GM18519 (cell line): ENCODE results near the gene SHLD1.
"Not testable (repeated sequence)": the region's sequence is repeated elsewhere in the genome, so short reads cannot be mapped to it uniquely, and the experiment has no call there.

Source experiments
- ATAC-seq: cut with Tn5 transposase; IDR thresholded peaks from one replicate; pipeline ENCODE4 v1.9.1; 2021; ENCODE audit warnings: mild to moderate bottlenecking, moderate library complexity; ENCODE audit not compliant: unreplicated experiment, low FRiP score

The SHLD1 gene

DNA sequence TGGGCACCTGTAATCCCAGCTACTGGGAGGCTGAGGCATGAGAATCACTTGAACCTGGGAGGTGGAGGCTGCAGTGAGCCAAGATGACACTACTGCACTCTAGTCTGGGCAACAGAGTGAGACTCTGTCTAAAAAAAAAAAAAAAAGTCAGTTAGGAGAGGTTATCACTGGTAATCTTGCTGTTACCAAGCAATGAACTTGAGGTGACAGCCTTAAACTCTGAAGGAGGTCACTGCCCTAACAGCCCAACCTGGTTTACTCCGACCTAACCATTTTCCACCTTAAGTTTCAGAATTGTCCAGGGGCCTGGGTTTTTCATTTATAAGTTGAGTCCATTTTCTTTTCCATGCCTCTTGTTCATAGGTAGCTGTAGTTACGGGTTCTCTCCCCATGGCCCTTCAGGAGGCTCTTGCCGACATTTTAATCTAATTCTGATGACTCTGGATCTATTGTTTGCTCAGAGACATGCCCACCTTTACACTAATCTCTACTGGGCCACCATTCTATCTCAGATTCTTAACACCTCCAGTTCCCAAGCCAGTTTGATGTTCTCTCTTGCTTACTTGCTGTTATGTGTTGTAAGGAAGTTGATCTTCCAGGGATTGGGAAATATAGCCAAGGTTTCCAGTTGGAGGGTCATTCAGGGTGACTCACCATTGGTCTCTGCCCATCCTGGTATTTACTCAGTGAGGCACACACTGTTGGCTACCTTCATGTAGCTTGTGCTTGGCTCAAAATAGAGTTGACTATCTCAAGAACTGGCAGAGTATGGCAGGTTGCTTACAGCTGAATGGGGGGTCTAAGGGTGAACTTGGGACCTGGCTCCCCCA is 29.1 kb downstream of the SHLD1 start:
- ATAC-seq: no peak

DNA sequence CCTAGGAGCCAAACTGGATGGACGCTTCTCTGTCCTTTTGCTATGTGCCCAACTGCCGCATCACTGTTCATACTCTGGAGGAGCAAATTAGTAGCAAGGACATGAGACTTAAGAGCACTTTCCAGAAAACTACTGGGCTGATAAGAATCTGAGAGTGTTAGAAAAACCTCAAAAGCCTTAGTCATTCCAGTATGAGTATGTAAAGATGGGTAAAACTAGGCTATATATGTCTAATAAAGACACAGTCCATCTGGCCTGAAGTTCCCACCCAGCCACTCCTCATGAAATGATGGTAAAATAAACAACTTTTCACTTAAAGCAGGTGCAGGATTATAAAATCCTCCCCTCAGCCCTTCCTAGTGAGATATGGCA is 30.6 kb downstream of the SHLD1 start:
- no peak for ATAC-seq

DNA sequence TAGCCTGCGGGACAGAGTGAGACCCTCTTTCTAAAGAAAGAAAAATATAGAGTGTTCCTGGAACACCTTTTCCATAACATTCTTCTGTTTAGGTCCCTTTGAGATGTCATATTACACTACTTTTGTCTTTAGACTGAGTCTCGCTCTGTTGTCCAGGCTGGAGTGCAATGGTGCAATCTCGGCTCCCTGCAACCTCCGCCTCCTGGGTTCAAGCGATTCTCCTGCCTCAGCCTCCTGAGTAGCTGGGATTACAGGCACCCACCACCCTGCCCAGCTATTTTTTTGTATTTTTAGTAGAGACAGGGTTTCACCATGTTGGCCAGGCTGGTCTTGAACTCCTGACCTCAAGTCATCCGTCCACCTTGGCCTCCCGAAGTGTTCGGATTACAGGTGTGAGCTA is 31.2 kb downstream of the SHLD1 start:
- not testable (repeated sequence) for ATAC-seq

DNA sequence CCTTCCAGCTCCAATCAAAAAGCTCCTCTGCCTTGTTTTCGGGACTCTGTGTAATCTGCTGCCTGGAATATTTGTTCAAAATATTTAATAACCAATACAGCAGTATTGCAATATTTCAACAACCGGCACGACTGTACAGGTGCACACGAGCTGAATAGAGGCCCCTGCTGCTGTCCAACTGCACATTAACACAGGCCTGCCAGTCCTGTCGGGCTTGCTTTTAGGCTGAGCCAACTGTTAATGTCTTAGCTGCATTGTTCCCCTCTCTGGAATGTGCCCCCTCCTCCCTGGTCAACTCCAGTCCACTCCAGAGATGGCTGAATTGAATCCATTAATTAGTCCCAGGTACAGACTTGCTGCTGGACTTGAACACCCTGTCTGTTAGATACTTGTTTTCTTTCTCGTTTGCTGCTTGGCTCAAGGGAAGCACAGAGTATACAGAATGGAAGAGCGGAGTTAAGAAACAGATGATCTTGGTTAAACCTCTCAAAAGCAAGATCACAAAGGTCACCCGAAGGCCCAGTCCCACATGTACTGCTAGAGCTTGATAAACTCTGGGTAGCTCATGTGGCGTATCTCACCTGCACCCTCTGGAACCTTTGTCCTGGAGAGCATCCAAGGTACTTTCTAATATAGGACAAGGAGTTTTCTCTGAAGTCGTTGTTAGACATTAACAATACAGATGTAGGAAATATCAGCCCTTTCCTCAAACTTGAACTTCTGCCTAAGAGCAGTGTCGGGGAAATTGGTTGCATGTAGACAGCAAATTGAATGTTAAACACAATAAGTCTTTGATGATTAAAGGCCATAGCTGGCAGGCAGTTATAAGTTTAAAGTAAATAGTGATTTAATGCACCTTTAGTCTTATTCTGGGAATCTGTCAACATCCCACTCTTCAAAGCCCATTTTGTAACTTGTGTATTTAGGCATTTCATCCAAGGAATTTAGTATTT is 31.9 kb downstream of the SHLD1 start:
- no peak for ATAC-seq

GRCh38 chr20:5784735-5785134 is 34.5 kb downstream of the SHLD1 start:
- no peak for ATAC-seq

GRCh38 chr20:5785146-5785545 is 34.9 kb downstream of the SHLD1 start:
- no peak for ATAC-seq

DNA sequence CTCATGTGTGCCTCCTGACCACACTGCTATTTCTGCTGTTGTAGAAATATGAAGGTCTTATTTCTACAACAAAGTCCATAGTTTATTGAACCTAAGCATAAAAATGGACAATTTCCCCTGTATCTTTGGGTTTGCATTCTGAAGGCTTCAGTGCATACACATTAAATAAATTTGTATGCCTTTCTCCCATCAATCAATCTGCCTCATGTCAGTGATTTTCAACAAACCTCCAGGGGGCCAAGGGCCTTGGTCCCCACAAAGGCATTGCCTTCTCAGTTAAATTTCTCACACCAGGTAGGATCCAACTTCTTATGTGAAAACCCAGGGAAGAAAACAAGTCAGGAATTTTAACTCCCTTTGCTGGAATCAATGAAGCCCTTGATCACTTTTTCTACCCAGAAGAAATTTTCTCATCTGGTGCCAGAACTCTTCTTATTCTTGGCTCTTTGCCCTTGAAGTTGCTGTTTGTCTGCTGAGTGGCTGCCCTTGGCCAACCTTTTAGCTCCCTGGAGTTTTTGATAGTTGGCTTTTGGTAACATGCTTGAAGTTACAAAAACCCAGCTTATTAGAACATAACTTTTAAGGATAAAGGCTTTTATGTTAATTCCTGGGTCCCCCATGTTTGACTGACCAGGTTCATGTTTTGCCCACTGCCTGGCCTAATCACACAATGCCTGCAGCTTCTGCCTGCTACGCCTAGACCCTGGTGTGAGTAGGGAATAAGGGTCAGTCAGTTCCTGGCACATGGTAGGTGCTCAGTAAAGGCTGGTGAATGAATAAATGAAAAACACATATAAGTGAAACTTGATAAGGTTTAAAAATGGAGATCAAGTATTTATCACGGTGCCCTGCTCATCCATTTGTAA is 37.0 kb downstream of the SHLD1 start:
- ATAC-seq: no peak

DNA sequence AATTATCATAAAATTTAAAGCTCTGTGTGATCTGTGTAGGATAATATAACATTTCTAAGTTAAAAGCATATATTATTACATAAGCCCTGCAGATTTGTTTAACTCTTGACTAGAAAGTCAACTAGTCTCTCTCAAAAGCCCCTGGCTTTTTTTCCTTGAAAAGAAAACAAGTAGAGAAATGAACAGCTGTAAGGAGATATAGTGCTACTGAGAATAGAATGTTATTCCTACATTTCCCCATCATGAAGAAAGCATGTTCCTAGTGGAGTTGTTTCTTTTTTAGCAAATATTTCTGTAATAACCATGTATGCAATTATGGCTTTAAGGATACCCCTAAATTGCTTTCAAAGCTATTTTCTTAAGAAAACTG is 37.6 kb downstream of the SHLD1 start:
- ATAC-seq: no peak

DNA sequence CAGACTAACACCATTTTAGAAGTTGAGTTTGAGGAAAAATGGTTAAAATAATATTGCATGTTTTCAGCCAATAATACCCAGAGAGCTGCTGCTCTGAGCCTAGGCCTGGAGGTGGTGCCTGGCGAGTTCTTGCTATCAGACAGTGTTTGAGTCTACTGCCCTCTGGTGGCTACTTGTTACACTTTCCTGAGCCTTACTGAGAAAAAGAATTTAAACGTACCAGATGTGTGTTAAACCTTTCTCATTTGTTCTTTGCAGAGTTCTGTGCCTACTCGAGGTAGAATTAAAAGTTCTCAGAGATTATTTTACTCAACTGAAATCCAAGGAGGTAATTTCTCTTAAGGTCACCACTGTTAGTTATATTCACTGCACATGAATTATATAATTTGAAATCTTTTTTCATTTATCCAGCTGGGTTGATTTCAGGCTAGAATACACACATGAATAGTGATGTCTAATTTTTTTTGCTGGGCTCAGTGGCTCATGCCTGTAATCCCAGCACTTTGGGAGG is 38.2 kb downstream of the SHLD1 start:
- ATAC-seq: peak; percentile 77

DNA sequence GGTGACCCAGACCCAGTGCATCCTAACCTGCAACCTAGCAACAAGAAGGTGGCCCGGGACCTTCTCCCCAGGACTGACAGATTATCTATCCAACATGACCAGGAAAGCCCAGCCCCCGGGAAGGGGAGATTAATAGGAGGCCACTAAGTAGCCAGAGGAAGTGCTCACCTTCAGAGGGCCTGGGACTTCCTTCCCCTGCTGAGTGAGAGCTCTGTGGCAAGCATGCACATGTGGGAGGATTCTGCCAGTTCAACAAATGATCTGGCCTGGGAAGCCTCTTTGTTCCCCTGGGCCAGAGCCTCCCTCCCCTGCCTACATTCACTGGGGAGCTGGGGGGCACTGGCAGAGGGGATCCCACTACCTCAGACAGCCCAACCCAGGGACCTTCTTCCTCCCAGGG is 39.6 kb downstream of the SHLD1 start:
- no peak for ATAC-seq

GRCh38 chr20:5793916-5794315 is 43.7 kb downstream of the SHLD1 start:
- ATAC-seq: no peak

- ATAC-seq: no peak
Measured at GRCh38 chr20:5796331-5797040, 46.3 kb downstream of the SHLD1 start.

DNA sequence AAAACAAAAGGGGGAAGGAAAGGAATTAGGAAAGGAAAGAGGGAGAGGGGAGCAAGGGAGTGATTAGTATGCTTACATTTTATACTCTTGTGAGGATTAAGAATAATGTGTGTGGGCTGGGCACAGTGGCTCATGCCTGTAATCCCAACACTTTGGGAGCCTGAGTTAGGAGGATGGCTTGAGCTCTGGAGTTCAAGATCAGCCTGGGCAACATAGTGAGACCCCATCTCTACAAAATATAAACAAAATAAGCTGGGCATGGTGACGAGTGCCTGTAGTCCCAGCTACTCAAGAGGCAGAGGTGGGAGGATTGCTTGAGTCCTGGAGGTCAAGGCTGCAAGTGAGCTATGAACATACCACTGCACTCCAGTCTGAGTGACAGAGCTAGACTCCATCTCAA is 47.0 kb downstream of the SHLD1 start:
- ATAC-seq: no peak

DNA sequence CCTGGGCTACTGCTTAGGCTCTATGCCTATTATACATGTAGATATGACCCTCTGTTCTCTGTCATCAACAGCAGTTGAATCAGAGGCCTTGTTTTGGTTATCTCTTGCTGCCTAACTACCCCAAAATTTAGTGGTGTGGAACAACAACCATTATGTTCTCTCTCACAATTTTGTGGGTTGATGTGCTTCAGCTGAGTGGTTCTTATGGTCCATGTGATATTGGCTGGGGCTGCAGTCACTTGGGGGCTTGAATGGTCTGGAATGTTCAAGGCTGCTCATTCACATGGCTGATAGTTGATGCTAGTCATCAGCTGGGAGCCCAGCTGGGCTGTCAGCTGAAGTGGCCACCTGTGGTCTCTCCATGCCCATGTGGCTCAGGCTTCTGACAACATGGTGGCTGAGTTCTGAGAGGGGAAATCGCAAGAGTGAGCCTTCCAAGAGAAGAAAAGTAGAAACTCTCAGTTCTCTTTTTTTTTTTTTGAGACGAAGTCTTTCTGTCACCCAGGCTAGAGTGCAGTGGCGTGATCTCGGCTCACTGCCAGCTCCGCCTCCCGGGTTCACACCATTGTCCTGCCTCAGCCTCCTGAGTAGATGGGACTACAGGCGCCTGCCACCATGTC is 47.8 kb downstream of the SHLD1 start:
- ATAC-seq: peak; percentile 75

DNA sequence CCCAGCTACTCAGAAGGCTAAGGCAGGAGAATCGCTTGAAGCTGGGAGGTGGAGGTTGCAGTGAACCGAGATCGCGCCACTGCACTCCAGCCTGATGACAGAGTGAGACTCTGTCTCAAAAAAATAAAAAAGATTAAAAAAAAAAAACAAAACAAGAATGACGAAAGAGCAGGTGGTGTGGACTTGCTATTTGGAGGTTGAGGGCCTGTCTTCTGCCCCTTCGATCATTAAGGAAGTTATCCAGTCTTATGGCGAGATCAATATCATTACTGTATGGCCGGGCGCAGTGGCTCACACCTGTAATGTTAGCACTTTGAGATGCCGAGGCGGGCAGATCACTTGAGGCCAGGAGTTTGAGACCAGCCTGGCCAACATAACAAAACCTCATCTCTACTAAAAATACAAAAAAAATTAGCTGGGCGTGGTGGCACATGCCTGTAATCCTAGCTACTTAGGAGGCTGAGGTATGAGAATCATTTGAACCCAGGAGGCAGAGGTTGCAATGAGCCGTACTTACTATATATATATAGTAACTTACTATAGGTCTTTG is 53.6 kb downstream of the SHLD1 start:
- not testable (repeated sequence) for ATAC-seq

DNA sequence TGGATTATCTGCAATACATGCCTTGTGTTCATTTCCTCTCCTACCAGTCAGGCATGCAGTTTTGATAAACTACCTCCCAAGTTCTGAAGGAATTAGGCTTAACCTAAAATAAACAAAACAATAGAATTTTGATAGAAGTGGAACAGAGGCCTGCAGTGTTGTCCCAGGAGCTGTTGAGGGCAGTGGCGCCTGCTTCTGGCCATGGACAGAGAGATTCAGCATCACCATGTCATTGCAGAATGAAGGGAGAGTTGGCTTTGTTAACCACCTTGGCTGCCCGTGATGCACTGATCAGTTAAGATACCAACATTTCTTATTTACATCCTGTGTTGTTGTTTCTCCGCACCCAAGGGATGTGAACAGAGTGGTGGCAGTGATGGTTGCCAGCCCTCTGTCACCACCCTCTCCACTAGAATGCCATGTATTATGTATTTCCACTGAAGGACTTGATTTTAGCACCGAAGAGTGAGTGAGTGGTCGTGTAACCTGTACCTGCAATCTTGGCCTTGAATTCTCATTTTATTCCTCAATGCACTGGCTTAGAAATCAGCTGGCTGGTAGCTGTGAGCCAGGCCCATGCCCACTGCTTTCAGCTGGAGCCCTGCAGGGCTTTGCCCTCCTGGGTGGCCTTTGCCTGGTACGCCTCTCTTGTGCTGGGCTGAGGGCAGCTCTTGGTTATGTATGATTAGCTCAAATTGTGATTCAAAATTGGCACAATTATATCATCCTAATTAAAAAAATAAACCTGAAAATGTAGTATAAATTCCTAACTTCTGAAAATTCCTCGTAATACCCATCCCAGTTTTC is 56.5 kb downstream of the SHLD1 start:
- ATAC-seq: no peak

DNA sequence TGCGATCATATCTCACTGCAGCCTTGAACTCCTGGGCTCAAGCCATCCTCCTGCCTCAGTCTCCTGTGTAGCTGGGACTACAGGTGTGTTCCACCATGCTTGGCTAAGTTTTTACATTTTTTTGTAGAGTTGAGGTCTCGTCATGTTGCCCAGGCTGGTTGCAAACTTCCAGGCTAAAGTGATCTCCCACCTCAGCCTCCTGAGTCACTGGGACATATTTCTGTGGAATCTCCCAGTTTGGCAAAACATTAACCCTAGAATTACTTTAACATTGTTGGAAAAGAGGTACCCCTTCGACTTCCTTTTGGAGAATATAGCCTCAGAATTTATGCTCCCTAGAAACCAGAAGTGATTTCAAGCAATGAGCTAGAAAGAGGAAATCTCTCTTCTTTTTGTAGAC is 57.2 kb downstream of the SHLD1 start:
- ATAC-seq: no peak

DNA sequence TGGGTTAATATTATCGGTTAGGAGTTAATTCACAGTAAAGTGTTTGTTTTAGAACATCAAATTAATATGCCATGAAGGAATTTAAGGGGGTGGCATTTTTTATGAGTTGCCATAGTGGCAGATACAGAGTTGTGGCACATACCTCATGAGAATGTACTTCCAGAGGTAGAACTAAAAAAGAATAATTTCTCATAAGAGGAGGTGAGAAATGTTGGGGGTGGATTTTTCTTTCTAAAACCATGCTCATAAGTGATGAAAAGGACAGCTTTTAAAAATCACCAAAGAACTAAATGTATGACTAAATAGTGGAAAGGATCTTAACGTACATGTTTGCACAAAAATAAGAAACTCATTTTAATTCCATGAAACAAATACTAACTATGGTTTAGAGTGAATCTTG is 58.7 kb downstream of the SHLD1 start:
- no peak for ATAC-seq
